BJ (cell line): ENCODE results near the gene KMT2B. TPM values are rescaled to one million over a fixed set of nuclear protein-coding genes. Genes with fewer than 3 reads are reported as not detected.

Experiments
- CTCF ChIA-PET: fragments of 350-600 bp; formaldehyde crosslinking; extraction: SDS; loops from one replicate; lab custom pipeline; 2021; ENCODE audit warnings: antibody characterized with exemption, inconsistent platforms; lab: Yijun Ruan, JAX
- POLR2A ChIA-PET: fragments of 300-600 bp; sonication (Branson Sonifier 250); formaldehyde crosslinking; extraction: SDS; loops from one replicate; lab custom pipeline; 2021; ENCODE audit warnings: antibody characterized with exemption; lab: Charles Lee
- DNase-seq: peaks from one replicate; pipeline ENCODE4 v3.0.0-alpha.2; 2011; ENCODE audit warnings: low read depth
- H3K27me3 ChIP-seq: 2 replicates; pipeline ENCODE4 v1.6.0; 2011; ENCODE audit warnings: low read length; ENCODE audit not compliant: control insufficient read depth, insufficient read depth
- H3K36me3 ChIP-seq: 2 replicates; pipeline ENCODE4 v1.5.1; 2011; ENCODE audit warnings: low read length; ENCODE audit not compliant: control insufficient read depth, insufficient read depth
- H3K4me3 ChIP-seq: 2 replicates; pipeline ENCODE4 v1.5.1; 2011; ENCODE audit warnings: low read depth, mild to moderate bottlenecking, control low read depth, low read length
- polyA plus RNA-seq: library from polyadenylated mRNA; depleted of rRNA; stranded (reverse); fragments of >200 nt; gene quantifications from 2 replicates; pipeline ENCODE4 v1.2.3, GENCODE V29; 2011
- TF ChIP-seq, protein P1 (sequence below): IDR thresholded peaks from 2 replicates; pipeline ENCODE4 v1.5.1; 2011; ENCODE audit warnings: low read depth, mild to moderate bottlenecking, control low read depth, inconsistent platforms, low read length, moderate library complexity; ENCODE audit not compliant: insufficient read depth

Gene KMT2B
- polyA plus RNA-seq, 1 experiment: 13.3 TPM

- DNase-seq: no peak
- ChIA-PET CTCF (interaction anchor here (1.8 to 2.4 kb wide), 2 partner anchors 18 to 20 kb away, joined by 4 to 8 read pairs; no protein-coding TSS in a partner anchor), POLR2A (no interaction called here)
- Histone ChIP-seq H3K27me3 (no peaks in the 10 kb centered on the region; the same call in 1 of the 2 replicates), H3K36me3 (no peaks in the 10 kb centered on the region), H3K4me3 (no peak overlapping the region)
- TF ChIP-seq, protein P1, sequence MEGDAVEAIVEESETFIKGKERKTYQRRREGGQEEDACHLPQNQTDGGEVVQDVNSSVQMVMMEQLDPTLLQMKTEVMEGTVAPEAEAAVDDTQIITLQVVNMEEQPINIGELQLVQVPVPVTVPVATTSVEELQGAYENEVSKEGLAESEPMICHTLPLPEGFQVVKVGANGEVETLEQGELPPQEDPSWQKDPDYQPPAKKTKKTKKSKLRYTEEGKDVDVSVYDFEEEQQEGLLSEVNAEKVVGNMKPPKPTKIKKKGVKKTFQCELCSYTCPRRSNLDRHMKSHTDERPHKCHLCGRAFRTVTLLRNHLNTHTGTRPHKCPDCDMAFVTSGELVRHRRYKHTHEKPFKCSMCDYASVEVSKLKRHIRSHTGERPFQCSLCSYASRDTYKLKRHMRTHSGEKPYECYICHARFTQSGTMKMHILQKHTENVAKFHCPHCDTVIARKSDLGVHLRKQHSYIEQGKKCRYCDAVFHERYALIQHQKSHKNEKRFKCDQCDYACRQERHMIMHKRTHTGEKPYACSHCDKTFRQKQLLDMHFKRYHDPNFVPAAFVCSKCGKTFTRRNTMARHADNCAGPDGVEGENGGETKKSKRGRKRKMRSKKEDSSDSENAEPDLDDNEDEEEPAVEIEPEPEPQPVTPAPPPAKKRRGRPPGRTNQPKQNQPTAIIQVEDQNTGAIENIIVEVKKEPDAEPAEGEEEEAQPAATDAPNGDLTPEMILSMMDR: no peak
Observed at GRCh38 chr19:35714601-35715354, 3.0 kb upstream of the KMT2B start.

DNA sequence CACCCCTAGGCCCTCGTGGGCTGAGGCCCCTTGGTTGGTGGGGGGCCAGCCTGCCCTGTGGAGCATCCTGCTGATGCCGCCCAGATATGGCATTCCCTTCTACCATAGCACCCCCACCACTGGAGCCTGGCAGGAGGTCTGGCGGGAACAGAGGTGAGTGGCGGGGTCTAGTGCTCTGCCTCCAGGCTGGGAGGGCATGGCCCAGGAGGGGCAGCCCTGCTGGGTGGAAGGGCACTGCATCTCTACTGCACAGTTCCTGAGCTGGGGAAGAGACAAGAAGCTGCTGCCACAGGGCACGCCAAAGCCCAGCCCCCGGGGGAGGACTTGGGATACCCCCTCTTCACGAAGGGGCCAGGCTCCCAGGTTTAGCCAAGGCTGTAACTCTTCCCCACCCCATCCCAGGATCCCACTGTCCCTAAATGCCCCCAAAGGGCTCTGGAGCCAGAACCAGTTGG, 2.4 kb upstream of the KMT2B start:
- Histone ChIP-seq H3K36me3 (peaks cover 1% of the 10 kb centered on the region; the same call in 1 of the 2 replicates), H3K4me3 (no peak overlapping the region), H3K27me3 (no peaks in the 10 kb centered on the region; the same call in 1 of the 2 replicates)
- ChIA-PET POLR2A (interaction anchor here (0.9 kb wide), 1 partner anchor 8 kb away, joined by 3 read pairs; no protein-coding TSS in a partner anchor), CTCF (interaction anchor here (1.0 to 2.4 kb wide), 6 partner anchors 9 to 37 kb away, joined by 3 to 8 read pairs (median 4); no protein-coding TSS in a partner anchor)
- DNase-seq: no peak
- TF ChIP-seq, protein P1: no peak

- POLR2A ChIA-PET: interaction anchor here (0.6 to 0.9 kb wide), 2 partner anchors 9 to 40 kb away, joined by 3 read pairs; no protein-coding TSS in a partner anchor
- CTCF ChIA-PET: interaction anchor here (1.0 to 1.5 kb wide), 4 partner anchors 9 to 38 kb away, joined by 3 to 4 read pairs (median 4); no protein-coding TSS in a partner anchor
- H3K4me3 ChIP-seq: peak overlapping the region; percentile 77
- peaks cover 3% of the 10 kb centered on the region; the same call in 1 of the 2 replicates for H3K36me3 ChIP-seq
- TF ChIP-seq, protein P1: no peak
- no peak for DNase-seq
- no peaks in the 10 kb centered on the region; the same call in 1 of the 2 replicates for H3K27me3 ChIP-seq
Observed at GRCh38 chr19:35715981-35716800, 1.6 kb upstream of the KMT2B start.

DNA sequence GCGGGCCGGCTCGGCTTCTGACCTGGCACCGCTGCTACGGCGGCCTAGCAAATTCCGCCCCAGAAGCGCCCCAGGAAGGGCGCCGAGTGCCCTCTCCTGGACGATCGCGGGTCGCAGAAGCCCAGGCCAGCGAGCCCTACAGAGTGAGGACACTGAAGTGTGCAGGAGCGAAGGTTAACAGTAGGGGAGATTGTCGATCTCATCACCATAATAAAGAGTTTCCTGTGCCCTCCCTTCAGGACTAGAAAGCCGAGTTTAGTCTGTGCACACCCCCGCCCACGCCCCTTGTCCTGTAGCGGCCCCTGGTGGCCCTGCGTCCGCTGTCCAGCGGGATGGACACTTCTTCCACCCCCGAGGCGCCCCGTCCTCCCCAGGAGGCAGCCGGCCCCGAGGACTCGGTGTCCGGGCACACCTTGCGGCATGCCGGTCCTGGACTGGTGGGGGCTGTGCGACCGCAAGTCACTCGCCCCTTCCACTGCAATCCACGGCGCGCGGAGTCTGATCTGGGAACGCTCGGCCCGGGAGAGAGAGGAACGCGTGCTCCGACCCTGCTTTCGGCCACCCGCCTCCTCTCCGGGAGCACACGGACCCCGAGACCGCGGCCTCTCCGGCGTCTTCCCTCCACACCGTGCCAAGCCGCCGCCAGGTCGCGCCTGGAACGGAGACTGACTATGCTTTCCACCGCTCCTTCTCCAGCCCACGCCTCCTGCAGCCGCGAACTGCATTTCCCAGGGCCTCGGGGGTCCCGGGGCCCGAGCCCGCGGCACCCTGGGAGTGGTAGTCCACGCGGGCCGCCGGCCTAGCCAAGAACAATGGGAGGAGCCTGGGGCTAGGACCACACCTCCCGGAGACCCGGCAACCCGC, 770 bp upstream of the KMT2B start:
- Histone ChIP-seq H3K4me3 (peak overlapping the region; percentile 77), H3K27me3 (no peaks in the 10 kb centered on the region), H3K36me3 (peaks cover 6% of the 10 kb centered on the region)
- TF ChIP-seq, protein P1: peak; percentile 94
- ChIA-PET POLR2A (interaction anchor here (0.6 kb wide), 1 partner anchor 39 kb away, joined by 3 read pairs; no protein-coding TSS in a partner anchor), CTCF (interaction anchor here (1.5 kb wide), 1 partner anchor 22 kb away, joined by 4 read pairs; no protein-coding TSS in a partner anchor)
- no peak for DNase-seq
